ENCODE data around the gene ROCK2. TPM values are rescaled to one million over a fixed set of nuclear protein-coding genes. Genes with fewer than 3 reads are reported as not detected.
"Not testable (repeated sequence)": the region's sequence is repeated elsewhere in the genome, so short reads cannot be mapped to it uniquely, and the experiment has no call there.

The ROCK2 gene
- polyA plus RNA-seq, 3 donors, result 5.6 to 22.8 (median 17.3) TPM

DNA sequence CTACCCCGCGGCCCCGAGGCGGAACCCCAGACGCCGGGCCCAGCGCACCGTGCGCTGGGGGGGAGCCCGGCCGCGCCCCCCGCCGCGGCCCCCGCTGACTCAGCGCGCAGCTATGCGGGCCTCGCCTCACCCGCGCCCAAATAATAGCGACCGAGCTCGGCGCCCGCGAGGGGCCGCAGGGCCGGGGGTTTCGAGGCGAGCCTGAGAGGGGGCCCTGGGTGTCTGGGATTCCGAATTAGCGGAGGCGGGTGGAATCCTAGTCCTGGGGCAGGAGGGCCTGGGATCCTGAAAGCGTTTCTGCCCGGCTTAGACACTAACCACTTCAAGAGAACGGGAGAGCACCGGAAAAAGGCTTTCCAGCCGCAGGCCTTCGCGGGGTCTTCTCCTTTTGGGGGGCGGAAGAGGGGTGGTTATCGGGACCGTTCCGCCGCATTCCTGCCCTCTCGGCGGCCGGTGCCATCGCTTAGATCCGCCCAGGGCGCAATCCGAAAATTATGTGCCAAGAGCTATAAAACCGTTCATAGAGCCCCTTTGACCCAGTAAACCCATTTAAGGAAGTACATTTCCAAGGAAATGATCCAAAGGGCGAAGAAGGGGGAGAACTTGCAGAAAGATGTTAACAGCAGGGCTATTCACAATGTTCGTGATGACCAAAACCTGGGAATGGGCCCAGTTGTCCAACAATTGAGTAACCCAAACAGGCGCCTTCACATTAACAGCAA lies 681 bp upstream of the ROCK2 start:
- H3K27ac ChIP-seq (ENCODE audit: low read depth, low read length), result peak overlapping the region; percentile 91
- WGBS, 3 donors, result 1 to 2% (median 2%) methylated on average over 51 to 58 of the region's 58 CpGs

DNA sequence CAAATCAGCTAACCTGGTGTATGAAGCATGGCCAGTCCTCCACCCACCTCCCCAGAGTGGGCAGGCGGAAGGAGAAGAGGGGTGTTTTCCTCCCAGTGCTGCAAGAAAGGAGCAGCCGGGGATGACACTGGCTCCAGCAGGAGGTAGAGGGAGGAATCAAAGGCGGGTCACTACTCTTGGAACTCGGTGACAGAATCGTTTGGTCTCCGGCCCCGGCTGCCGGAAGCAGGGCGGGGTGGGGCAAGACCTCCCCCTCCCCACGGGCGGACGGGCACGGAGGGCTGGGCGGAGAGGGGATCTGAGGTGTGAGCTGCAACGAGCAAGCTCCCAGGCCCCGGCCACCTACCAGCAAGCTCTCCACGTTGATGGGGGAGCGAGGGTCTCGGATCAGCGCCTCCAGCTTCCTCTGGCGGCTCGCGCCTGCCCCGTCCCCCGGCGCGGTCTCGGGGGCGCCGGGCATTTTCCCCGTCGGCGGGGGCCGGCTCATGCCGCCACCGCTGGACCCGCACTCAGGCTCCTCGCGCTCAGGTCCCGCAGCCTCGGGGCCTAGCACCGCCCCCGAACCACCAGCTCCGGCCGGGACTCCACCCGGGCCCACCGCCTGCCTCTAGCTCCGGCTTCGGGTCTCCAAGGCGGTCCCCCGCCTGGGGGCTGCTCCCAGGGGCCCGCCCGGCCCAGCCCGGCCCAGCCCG lies 640 bp downstream of the ROCK2 start:
- peak overlapping the region; percentile 91 for H3K27ac ChIP-seq (ENCODE audit: low read depth, low read length)
- 0 to 1% (median 0%) methylated on average over 33 to 55 of the region's 55 CpGs for WGBS, 3 donors

DNA sequence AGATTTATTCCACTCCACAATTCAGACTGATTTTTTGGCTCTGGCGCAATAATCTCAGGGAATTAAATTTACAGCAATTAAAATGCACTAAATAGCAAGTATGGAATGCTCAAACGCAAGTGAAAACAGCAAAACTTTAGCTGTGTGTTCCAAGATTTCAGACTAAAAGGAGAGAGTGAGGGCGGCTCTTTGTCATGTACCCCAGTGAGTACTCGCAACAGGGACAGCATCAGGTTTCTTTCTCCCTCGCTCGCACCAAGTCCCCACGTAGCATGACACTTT lies 1.1 kb downstream of the ROCK2 start:
- no peak overlapping the region for H3K27ac ChIP-seq (ENCODE audit: low read depth, low read length)
- 0 to 1% (median 0%) methylated on average over 7 of the region's 7 CpGs for WGBS, 3 donors

DNA sequence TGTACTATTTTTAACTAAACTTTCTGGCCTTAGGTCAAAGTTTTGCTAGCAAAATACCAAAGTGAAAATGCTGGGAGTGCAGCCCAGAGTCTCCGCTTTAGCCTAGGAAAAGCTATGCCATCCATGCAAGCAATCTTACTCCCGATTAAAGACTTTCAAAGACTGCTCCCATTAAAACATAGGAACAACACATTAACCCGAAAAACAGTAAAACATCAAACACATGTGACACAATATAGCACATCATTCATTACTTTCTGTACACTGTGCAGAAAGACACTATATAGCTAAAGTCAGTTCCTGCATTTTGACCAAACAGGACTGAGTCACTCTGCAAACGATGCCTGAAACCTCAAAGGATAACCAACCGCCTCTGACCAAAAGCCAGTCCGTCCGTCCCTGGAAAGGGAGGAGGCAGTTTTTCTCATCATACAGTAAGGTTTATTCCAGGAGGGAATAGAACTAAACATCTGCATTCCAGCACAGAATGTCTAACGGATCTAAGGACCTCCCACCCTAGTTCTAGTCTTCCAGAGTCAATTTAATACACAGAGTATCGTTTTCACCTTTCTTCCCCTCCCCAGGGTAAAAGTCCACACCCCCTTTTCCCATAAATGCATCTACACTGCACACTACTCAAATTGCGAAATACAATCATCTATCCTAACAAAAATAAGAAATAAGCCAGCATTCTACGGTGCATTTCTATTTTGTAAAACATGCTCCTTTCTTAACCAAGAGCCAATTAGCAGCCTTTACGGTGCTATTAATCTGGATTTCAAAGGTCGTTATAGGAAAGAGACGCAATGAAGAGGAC lies 1.7 kb downstream of the ROCK2 start:
- WGBS, 3 donors, result 0 to 5% (median 5%) methylated on average over 14 of the region's 14 CpGs
- H3K27ac ChIP-seq (ENCODE audit: low read depth, low read length), result no peak overlapping the region

DNA sequence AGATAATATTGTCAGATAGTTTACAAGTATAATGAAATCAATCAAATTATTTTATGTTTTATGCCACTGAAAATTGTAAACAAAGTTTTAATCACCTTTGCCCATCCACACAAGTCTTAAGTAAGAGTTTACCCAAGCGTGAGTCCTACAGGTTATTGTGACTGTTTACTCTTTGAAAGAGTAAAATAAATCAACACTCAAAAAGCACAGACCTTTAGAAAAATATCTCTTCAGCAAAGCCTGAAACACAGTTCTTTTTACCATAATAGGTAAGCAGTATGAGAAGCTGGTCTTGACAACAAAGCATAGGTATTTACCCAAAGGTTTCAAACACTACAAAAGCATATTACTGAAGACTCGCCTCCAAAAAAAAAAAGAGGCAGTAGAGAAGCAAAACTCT lies 3.7 kb downstream of the ROCK2 start:
- no peak overlapping the region for H3K27ac ChIP-seq (ENCODE audit: low read depth, low read length)
- WGBS, 3 donors, result 46 to 80% (median 71%) methylated on average over 2 of the region's 2 CpGs

DNA sequence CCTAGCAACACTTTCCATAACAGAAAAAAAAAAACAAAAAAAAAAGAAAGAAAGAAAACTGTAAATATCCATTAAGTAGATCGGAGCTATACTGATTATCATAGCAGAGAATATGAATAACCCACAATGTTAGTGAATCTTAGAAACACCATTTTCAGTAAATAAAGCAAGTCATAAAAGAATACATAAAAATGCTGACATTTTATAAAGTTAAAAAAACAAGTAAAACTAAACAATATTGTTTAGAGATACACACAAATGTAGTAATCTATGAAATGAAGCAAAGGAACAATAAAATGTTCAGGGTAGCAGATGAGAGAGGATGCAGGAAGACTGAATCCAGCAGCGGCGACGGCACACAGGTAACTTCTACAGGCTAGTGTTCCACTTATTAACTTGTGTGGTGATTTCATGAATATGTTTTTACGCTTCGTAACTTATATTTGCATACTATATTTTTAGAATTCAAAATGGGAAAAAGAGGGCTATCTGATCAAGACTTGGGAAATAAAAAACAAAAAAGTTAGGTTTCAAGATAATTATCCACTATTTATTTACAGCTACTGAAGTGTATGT lies 4.8 kb downstream of the ROCK2 start:
- WGBS, 3 donors, result 80 to 90% (median 83%) methylated on average over 6 of the region's 6 CpGs
- no peak overlapping the region for H3K27ac ChIP-seq (ENCODE audit: low read depth, low read length)

DNA sequence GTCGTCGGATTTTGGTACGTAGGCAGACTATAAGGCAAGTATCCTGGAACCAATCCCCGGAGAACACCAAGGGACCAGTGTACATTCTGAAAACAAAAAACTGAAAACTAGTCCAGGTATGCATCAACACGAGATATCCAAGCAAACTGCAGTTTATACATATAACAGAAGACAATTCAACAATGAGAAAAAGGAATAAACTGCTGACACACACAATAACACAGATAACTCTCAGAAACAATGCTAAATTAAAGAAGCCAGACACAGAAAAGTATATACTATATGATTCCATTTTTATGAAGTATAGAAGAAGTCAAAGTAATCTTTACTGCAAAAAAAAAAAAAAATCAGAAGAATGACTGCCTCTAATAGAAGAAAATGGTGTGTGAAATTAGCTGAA lies 5.9 kb downstream of the ROCK2 start:
- WGBS, 3 donors, result 92 to 96% (median 92%) methylated on average over 5 of the region's 5 CpGs
- H3K27ac ChIP-seq (ENCODE audit: low read depth, low read length), result no peak overlapping the region

DNA sequence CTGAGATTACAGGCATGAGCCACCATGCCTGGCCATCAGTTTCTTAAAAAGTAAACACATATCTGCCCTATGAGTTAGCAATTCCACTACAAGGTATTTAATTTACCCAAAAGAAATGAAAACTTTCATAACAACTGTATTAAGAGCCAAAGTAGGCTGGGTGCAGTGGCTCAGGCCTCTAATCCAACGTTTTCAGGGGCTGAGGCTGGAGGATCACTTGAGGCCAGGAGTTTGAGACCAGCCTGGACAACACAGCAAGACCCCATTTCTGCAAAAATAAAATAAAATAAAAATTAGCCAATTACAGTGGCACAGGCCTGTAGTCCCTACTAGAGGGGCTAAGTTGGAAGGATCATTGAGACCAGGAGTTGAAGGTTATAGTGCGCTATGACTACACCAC lies 6.5 kb downstream of the ROCK2 start:
- H3K27ac ChIP-seq (ENCODE audit: low read depth, low read length), result no peak overlapping the region
- 95 to 96% (median 95%) methylated on average over 2 of the region's 2 CpGs for WGBS, 3 donors

DNA sequence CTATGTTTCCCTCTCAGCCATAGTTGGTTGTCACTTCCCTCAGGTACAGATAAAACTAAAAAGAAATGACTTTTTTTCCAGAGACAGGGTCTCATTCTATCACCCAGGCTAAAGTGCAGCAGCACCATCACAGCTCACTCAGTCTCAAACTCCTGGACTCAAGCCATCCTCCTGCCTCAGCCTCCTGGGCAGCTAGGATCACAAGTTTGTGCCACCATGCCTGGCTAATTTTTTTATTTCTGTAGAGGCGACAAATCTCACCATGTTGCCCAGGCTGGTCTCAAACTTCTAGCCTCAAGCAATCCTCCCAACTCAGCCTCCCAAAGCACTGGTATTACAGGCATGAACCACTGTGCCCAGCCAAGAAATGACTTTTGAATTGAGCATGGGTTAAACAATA lies 8.2 kb downstream of the ROCK2 start:
- WGBS, 3 donors, result 97 to 98% (median 98%) methylated on average over 1 of the region's 1 CpG
- no peak overlapping the region for H3K27ac ChIP-seq (ENCODE audit: low read depth, low read length)

DNA sequence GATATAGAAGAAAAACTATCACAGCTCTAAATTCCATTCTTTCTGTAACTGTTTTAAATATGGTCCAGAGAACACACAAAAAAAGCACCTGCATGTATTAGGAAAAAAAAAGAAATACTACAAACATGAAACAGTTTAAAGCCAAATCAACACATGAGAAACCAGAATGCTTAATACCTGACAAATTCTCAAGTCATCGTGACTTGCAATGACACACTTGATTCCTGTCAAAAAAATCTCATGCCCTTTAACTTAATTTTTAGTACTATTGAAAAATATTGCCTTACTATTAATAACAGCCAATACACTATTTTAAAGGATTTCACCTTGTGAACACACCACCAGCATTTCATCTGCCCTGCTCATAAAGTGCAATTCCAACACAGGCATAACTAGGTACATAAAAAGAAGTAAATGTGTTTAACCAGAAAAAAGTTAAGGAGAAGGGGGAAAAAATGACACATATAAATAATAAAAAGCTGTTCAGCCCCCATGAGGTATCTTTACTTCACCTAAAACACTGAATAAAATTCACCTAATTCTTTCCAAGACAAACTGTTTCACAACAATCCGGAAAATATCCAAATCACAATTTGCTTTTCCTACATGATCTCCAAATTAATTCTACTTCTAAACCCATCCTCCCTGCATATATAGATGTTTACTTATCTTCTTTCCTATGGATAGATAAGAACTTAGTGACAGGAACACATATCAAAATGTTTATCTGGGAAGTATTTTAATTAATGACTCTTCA lies 10.8 kb downstream of the ROCK2 start:
- WGBS, 3 donors, result 70 to 85% (median 82%) methylated on average over 2 of the region's 2 CpGs
- no peak overlapping the region for H3K27ac ChIP-seq (ENCODE audit: low read depth, low read length)

DNA sequence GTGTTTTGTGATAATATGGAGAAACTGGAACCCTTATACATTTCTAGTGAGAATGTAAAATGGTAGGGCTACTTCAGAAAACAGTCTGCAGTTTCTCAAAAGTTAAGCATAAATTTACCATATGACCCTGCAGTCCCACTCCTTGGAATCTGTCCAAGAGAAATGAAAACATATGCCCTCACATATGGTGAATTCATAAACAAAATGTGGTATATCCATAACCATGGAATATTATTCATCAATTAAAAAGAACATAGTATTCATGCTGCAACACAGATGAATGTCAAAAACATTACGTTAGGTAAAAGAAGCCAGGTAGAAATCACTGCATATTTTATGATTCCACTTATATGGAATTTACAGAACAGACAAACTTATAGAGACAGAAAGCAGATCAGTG lies 11.8 kb downstream of the ROCK2 start:
- WGBS, 3 donors, result 99 to 100% (median 100%) methylated on average over 1 of the region's 1 CpG
- no peak overlapping the region for H3K27ac ChIP-seq (ENCODE audit: low read depth, low read length)

DNA sequence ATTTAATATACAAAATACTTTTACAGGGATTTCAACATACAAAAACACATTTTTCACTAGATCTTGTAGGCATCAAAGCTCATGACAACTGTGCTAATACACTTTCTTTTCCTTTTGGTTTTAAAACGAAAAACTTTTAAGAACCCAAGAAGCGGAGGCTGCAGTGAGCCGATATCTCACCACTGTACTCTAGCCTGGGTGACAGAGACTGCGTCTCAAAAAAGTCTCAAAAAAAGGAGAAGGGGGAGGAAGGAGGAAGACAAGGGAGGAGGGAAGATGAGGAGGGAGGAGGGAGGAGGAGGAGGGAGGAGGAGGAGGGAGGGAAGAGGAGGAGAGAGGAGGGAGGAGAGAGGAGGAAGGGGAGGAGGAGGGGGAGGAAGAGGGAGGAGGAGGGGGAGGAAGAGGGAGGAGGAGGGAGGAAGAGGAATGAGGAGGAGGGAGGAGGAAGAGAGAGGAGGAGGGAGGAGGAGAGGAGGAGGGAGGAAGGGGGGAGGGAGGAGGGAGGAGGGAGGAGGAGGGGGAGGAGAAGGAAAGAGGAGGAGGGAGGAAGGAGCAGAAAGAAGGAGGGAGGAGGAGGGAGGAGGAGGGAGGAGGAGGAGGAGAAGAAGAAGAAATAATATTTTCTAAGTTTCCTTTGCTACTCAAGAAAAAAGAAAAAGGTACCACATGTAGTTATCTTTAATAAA lies 13.8 kb downstream of the ROCK2 start:
- no peak overlapping the region for H3K27ac ChIP-seq (ENCODE audit: low read depth, low read length)
- 19 to 55% (median 31%) methylated on average over 4 of the region's 4 CpGs for WGBS, 3 donors

DNA sequence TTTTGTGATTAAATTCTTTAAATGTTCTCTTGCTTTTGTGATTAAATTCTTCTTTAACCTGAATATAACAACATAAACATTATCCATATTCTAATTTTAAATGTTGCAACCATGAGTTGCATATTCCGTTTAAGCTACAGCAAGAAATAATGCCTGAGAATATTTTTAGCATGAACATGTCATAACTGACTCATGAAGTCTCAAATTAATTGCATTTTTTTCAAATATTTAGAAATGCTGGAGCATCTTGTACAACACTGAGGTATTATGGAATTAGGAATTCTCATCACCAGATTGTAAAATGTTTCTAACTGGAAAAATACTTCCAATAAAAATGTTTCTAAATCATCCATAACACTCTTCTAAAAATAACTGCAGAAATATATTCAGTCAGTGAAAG lies 14.7 kb downstream of the ROCK2 start:
- 7 to 60% (median 14%) methylated on average over 1 of the region's 1 CpG for WGBS, 3 donors
- H3K27ac ChIP-seq (ENCODE audit: low read depth, low read length), result no peak overlapping the region

DNA sequence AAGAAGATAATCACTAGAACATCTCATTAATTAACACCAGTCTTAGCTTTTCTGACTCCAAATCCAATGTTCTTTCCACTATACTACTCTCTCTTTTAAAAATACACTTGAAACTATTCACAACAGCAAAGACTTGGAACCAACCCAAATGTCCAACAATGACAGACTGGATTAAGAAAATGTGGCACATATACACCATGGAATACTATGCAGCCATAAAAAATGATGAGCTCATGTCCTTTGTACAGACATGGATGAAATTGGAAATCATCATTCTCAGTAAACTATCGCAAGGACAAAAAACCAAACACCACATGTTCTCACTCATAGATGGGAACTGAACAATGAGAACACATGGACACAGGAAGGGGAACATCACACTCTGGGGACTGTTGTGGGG lies 15.9 kb downstream of the ROCK2 start:
- H3K27ac ChIP-seq (ENCODE audit: low read depth, low read length), result not testable (repeated sequence)
- WGBS, 3 donors, result 69 to 100% (median 91%) methylated on average over 1 of the region's 1 CpG

DNA sequence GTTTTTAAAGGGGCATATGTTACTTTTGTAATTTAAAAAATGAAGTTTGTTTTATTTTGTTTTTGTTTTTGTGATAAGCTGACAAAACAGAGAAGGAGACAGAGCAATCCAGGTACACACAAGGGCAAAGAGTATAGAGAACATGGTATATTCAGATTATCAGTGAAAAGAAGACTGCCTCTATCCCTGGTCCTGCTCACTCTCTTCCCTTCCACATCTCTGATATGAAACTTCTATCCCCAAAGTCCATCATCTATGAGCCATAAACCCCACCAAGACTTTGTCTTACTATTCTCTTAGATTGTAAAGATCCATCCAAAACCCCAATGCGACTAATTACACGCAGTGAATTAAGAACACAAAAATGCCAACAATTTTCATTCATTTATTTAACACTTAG lies 16.6 kb downstream of the ROCK2 start:
- 68 to 79% (median 72%) methylated on average over 2 of the region's 2 CpGs for WGBS, 3 donors
- no peak overlapping the region for H3K27ac ChIP-seq (ENCODE audit: low read depth, low read length)

DNA sequence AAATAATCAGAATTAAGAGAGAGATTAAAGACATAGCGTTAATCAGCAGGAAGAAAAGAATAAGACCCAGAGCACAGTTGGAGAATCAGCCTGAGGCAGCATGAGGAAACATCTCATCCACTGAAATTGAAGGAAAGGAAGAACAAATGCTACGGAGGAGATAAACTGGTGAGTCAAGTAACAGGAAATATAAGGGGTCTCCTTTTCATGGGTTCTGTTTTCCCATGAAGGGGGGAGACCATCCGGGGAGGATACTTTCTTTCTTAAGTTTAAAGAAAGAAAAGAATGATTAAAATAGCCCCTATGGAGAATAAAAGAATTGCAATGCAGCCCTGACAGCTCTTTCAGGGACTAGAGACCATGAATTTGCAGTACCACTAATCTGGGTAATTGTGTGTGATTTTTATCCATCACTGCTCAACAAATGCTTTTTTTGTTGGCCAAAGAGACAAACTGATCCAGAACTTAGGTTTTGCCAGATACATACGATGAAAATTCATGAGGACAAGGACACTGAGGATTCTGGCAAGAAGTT lies 17.7 kb downstream of the ROCK2 start:
- no peak overlapping the region for H3K27ac ChIP-seq (ENCODE audit: low read depth, low read length)
- 48 to 72% (median 56%) methylated on average over 4 of the region's 4 CpGs for WGBS, 3 donors

DNA sequence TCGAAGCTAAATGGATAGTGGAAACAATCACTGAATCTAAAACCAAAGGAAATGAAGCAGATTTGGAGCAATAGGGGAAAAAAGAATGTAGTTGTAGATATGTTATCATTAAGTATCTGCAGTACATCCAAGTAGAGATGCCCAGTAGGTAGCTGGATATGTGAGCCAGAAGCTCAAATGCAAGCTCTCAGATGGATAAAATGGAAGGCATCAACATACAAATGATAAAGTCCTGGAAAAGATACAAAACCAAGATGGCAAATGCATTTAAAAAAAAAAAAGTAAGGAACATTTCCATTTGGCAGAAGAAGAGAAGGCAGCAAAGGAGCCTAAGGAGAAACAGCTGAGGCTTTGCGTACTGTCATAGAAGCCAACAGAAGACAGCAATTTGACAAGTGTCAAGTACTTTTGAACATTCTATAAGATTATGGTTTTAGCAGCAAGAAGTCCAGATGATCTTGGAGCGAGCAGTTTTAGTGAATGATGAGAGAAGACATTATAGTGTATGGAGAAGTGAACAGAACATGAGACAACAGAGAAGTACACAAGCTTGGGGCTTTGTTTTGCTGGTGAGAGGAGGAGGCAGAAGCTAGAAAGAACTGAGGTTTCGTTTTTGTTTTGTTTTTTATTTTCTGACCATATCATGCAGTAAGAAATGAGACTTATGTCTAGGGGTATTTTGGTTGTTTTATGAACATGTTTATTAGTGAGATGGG lies 18.3 kb downstream of the ROCK2 start:
- H3K27ac ChIP-seq (ENCODE audit: low read depth, low read length), result no peak overlapping the region
- 60 to 68% (median 62%) methylated on average over 4 of the region's 4 CpGs for WGBS, 3 donors
